Bone marrow (tissue), 2 donors: ENCODE data around the gene AGAP1.

Experiments used
- DNase-seq, 2 donors: peaks; one replicate each; lab custom pipeline; 2025; lab: John Stamatoyannopoulos, UW

Gene AGAP1

DNA sequence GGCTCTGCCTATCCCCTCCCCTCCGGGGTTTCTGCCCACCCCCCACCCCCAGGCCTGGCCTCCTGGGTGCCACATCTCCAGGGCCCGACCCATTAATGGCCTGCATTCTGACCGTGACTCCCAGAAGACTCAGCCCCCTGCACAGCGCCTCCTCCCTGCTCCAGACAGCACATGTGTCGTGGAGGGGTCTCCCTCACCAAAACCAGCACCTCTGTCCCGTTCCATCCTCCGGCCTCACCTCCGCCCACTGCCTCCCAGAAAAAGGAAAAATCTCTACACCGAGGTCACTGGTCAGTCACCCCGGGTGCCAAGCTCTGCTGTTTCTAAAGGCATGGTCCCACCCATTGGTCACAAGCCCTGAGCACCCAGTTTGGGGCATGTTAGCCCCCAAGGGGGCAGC lies 609.1 kb downstream of the AGAP1 start:
- no peak for DNase-seq

DNA sequence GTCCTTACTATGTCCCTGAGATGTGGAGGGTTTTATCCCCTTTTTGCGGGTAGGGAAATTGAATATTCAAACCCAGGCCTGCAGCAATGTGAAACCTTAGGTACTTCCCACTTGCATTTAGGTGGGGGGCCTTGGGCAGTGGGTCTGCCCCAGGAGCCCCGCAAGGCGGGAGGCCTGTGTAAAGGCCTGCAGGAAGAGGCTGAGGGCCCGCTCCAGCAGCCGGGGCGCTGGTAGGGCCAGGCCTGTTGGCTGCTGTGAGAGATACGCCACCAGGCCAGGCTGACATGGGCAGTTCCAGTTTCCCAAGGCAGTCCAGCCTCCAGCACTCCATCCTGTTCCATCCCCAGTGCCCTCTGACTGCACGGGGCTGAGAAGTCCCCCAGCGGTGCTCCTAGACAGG lies 610.1 kb downstream of the AGAP1 start:
- no peak for DNase-seq

GRCh38 chr2:236105955-236106607 lies 612.2 kb downstream of the AGAP1 start:
- no peak for DNase-seq

- no peak for DNase-seq
Observed at GRCh38 chr2:236106761-236107160, 612.9 kb downstream of the AGAP1 start.

- DNase-seq = no peak
Observed at GRCh38 chr2:236107536-236107935, 613.7 kb downstream of the AGAP1 start.

- DNase-seq = no peak
Observed at GRCh38 chr2:236107942-236108625, 614.2 kb downstream of the AGAP1 start.

DNA sequence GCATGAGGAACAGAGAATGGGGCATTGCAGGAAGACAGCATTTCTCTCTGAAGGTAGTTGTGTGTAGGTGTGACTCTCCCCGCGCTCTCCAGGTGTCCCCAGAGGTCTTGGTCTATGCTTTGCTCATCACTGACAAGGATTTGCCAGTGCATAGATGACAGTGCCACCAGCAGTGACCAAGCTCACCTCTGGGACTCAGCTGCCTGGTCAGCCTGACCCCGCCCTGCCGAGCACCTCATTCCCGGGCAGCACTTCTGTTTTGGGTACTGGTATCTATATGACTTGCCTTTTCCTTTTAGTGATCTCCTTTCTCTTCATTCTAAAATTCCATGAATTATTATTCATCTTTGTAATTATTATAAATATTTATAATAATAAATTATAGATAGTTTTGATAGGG lies 615.2 kb downstream of the AGAP1 start:
- DNase-seq = no peak

DNA sequence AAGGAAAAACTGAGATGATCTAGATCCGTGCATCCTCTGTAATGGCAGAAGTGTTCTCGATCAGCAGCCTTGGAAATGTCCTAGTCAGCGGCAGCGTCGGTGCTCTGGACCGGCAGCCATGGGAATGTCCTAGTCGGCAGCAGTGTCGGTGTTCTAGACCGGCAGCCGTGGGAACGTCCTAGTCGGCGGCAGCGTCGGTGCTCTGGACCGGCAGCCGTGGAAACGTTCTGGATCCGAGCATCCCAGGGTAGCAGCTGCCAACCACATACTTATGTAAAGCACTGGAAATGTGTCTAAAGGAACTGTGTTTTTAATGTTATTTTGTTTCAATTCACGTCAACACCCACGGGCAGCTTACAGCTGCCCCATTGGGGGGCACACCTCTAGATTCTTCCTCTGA lies 615.6 kb downstream of the AGAP1 start:
- no peak for DNase-seq

DNA sequence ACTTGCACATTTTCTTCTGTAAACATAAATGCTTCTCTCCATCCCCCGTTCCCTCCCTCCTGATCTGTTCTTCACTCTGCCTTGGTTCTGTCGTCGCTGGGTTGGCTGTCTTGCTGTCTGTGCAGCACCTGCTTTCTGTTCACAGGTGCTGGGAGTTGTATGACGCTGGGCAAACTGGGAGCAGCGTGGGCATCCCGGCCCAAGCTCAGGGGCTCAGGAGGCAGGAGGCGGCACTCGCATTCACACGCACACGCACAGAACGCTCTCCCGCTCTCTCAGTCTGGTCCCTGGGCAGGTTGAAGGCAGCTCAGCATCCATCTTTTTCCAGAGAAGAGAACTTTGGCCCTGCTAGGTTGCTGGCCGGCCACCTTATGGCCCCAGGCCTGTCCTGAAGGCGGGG lies 618.6 kb downstream of the AGAP1 start:
- no peak for DNase-seq

DNA sequence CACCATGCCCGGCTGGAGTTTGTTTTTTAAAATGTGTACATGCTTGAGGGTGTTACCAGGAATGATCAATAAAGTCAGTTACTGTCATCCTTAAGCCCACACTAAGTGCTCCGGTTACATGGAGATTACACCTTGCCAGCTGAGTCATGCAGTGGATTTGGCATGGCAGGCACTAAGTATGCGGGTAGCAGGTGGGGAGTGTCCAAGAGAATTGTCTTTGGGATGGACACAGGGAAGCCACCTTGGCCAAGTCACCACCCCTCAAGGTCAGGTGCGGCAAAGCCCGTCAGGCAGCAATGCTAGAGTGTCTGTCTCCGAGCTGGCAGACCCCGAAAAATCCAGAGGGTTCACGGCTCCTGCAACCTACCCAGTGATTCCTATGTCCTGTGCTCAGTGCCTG lies 619.6 kb downstream of the AGAP1 start:
- no peak for DNase-seq

- DNase-seq = no peak
Observed at GRCh38 chr2:236113948-236114347, 620.1 kb downstream of the AGAP1 start.

- DNase-seq = no peak
Observed at GRCh38 chr2:236114959-236115358, 621.1 kb downstream of the AGAP1 start.

DNA sequence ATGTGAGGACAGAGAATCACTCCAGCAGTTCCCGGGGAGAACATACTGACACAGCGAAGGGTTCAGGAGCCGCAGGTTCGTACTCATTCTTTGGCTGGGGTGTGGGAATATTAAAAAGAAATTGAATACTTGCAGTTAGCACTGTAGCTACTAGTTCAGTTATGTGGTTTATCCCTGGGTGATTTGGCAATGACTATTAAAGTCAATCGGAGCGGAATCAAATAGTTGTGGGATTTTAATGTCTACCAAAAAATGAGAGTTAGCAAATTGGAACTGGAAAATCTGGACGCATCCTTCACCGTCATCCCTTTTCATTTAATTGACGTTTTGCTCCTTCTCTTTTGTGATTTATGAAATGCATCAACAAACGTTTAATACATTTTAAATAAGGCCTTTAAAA lies 623.6 kb downstream of the AGAP1 start:
- no peak for DNase-seq

- DNase-seq = no peak
Observed at GRCh38 chr2:236117861-236118269, 624.0 kb downstream of the AGAP1 start.

GRCh38 chr2:236119003-236119402 lies 625.2 kb downstream of the AGAP1 start:
- no peak for DNase-seq

- no peak for DNase-seq
Observed at GRCh38 chr2:236119476-236119875, 625.6 kb downstream of the AGAP1 start.

DNA sequence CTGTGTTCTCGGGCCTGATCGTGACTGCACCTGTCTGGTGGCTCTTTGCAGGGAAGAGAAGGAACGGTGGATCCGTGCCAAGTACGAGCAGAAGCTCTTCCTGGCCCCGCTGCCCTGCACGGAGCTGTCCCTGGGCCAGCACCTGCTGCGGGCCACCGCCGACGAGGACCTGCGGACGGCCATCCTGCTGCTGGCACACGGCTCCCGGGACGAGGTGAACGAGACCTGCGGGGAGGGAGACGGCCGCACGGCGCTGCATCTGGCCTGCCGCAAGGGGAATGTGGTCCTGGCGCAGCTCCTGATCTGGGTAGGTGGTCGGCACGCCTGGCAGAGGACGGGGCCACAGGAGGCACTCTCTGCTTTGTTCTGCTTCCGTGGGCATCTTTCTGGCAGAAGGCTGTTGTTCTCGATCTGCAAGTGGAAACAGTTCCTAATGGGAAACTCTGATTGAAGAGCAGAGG lies 626.3 kb downstream of the AGAP1 start:
- DNase-seq = no peak

- DNase-seq = no peak
Observed at GRCh38 chr2:236120829-236121228, 627.0 kb downstream of the AGAP1 start.

GRCh38 chr2:236121546-236121945 lies 627.7 kb downstream of the AGAP1 start:
- DNase-seq = no peak

- DNase-seq = no peak
Observed at GRCh38 chr2:236122236-236122635, 628.4 kb downstream of the AGAP1 start.

- DNase-seq = no peak
Observed at GRCh38 chr2:236123716-236124115, 629.9 kb downstream of the AGAP1 start.

- no peak for DNase-seq
Observed at GRCh38 chr2:236124182-236124893, 630.5 kb downstream of the AGAP1 start.

- no peak for DNase-seq
Observed at GRCh38 chr2:236125541-236125940, 631.7 kb downstream of the AGAP1 start.
